Measurements from ENCODE around the gene ZBTB20.

The ZBTB20 gene

GRCh38 chr3:115169808-115170207 lies 22.7 kb upstream of the ZBTB20 start:
- no peak for DNase-seq (ENCODE audit: low spot score)
- in situ Hi-C loops (cut with MboI; ENCODE audit: low pct_unique_long_range_greater_than_20kb, low sequenced_read_pairs, unreplicated experiment) = loop anchor here (10.0 kb wide), 1 partner anchor 345 kb away; no protein-coding TSS in a partner anchor
- TF ChIP-seq CTCF (IDR thresholded peaks at IDR 0.05; ENCODE audit: extremely low read depth, insufficient read depth, missing control alignments) = no peak

GRCh38 chr3:115165701-115166100 lies 18.6 kb upstream of the ZBTB20 start:
- in situ Hi-C loops (cut with MboI; ENCODE audit: low pct_unique_long_range_greater_than_20kb, low sequenced_read_pairs, unreplicated experiment) = loop anchor here (10.0 kb wide), 1 partner anchor 341 kb away; no protein-coding TSS in a partner anchor

GRCh38 chr3:115165266-115165665 lies 18.2 kb upstream of the ZBTB20 start:
- no peak for TF ChIP-seq CTCF (IDR thresholded peaks at IDR 0.05; ENCODE audit: extremely low read depth, insufficient read depth, missing control alignments)
- in situ Hi-C loops (cut with MboI; ENCODE audit: low pct_unique_long_range_greater_than_20kb, low sequenced_read_pairs, unreplicated experiment) = loop anchor here (10.0 kb wide), 1 partner anchor 340 kb away; no protein-coding TSS in a partner anchor
- DNase-seq (ENCODE audit: low spot score) = no peak

More at GRCh38 chr3:115165701-115166100, 18.6 kb upstream of the ZBTB20 start:
- DNase-seq (ENCODE audit: low spot score) = no peak
- no peak for TF ChIP-seq CTCF (IDR thresholded peaks at IDR 0.05; ENCODE audit: extremely low read depth, insufficient read depth, missing control alignments)

GRCh38 chr3:115164374-115165221 lies 17.5 kb upstream of the ZBTB20 start:
- in situ Hi-C loops (cut with MboI; ENCODE audit: low pct_unique_long_range_greater_than_20kb, low sequenced_read_pairs, unreplicated experiment) = loop anchor here (10.0 kb wide), 1 partner anchor 340 kb away; no protein-coding TSS in a partner anchor
- no peak for DNase-seq (ENCODE audit: low spot score)
- no peak for TF ChIP-seq CTCF (IDR thresholded peaks at IDR 0.05; ENCODE audit: extremely low read depth, insufficient read depth, missing control alignments)

GRCh38 chr3:115162759-115163158 lies 15.7 kb upstream of the ZBTB20 start:
- no peak for DNase-seq (ENCODE audit: low spot score)
- no peak for TF ChIP-seq CTCF (IDR thresholded peaks at IDR 0.05; ENCODE audit: extremely low read depth, insufficient read depth, missing control alignments)
- in situ Hi-C loops (cut with MboI; ENCODE audit: low pct_unique_long_range_greater_than_20kb, low sequenced_read_pairs, unreplicated experiment) = loop anchor here (10.0 kb wide), 1 partner anchor 338 kb away; no protein-coding TSS in a partner anchor

GRCh38 chr3:115161866-115162265 lies 14.8 kb upstream of the ZBTB20 start:
- DNase-seq (ENCODE audit: low spot score) = no peak
- no peak for TF ChIP-seq CTCF (IDR thresholded peaks at IDR 0.05; ENCODE audit: extremely low read depth, insufficient read depth, missing control alignments)
- in situ Hi-C loops (cut with MboI; ENCODE audit: low pct_unique_long_range_greater_than_20kb, low sequenced_read_pairs, unreplicated experiment) = loop anchor here (10.0 kb wide), 1 partner anchor 337 kb away; no protein-coding TSS in a partner anchor
